Stimulated activated CD4-positive, alpha-beta T cell treated with anti-CD3 and anti-CD28 coated beads, Interleukin-2, amount 100 ng/mL, for 24 hours (primary cell): ENCODE measurements around the gene MED20.

ENCODE experiments used
- DNase-seq, 2 donors: peaks; one replicate each; pipeline ENCODE4 v3.0.0-alpha.2; 2020

MED20 gene

GRCh38 chr6:41940759-41941279 is 19.9 kb upstream of the MED20 start:
- peak; percentile 66 for DNase-seq

DNA sequence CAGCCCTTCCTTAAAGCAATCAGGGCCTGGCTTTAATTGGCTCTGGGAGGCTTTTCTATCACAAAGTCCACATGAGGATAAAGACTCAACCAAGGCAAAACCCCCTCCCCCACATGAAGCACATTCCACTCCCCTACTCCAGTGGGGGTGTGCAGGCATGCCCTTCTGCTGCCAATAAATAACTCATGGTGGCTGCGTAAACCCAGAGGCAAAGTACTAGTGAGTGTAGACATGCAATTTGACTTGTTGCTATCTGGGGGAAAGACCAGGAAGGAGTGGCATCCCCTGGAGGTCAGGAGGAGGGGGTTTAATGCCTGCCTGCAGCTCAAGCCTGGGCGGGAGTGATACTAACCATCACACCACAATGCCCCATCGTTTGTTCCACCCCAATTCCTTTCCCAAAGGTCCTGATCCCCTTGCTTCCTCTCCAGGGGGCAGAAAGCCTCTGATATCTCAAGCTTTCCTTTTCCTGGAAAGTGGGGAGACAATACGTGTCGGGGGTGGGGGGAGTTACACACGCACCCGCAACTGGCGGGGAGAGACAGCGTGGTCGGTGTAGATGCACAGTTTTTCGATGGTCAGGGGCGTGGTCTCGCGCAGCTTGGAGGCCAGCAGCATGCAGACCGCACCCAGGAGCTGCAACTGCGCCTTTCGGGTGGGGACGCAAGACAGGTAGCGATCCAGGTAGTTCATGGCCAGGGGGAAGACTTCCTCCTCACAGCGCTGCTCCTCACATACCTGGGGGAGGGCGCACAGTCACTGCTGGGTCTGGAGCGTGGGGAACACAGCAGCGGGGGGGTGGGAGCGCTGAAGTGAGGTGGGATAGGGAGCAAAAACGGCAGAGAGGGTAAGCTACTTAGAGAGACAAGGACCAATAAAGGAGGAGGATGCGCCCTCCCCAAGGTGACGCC is 19.2 kb upstream of the MED20 start:
- DNase-seq, result peak; percentile 49 to 68

GRCh38 chr6:41939176-41939847 is 18.4 kb upstream of the MED20 start:
- DNase-seq, result peak; percentile 33 to 65

DNA sequence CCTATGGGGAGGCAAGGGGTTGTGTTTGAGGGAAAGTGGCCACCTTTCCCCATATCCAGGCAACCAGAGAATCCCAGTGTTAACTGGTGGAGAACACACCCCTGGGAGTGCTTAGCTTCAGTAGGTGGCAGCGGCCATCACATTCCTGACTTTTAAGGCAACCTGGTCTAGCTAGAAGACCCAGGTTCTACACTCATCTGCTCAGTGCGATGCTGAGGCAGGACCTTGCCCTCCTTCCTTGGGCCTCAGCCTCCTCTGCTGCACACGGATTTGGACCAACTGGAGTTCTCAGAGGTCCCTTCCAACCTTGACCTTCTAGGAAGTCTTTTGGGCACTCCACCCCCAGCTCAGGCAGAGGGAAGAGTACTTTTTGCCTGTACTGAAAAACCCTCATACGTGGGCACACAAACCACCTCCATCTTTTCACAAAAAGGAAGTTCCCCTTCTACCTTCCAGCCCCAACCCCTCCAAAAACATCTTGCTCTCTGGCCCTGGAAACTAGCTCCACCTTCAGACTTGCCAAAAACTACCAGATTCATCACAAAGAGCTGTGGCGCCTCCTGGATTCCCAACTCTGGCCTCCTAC is 17.7 kb upstream of the MED20 start:
- no peak for DNase-seq

DNA sequence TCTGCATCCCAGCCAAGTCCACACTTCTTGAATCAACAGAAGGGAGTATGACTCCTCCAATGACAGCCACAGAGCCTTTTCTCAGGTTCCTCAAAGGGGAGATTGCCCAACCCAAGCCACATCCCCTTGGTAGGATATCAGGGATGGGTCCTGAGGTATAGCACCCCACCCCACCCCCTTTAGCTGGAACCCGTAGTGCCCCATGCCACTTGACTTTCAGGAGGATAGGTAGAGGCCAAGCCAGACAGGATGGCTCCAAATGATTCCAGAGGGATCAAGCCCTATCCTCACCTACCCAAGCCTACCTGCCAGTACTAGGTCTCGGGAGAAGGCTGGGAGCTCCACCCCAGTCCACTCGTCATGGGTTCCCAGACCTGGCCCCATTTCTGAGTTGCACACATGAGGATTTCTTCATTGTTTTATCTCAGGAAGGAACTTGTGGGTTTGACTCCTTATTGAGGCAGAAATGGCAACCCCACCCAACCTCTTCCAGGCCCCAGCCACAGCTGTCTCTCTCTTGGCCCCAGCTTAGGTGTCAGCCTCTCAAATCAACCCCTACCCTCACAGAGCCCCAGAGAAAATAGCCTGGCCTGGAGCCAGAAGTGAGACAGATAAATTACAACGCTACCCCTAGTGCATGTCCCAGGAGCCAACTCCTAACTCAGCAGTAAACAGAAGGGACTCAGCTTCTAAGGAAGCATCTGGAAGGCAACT is 17.1 kb upstream of the MED20 start:
- peak in 1 of 2 donors; percentile 35 for DNase-seq

GRCh38 chr6:41937472-41937860 is 16.5 kb upstream of the MED20 start:
- DNase-seq, result no peak

DNA sequence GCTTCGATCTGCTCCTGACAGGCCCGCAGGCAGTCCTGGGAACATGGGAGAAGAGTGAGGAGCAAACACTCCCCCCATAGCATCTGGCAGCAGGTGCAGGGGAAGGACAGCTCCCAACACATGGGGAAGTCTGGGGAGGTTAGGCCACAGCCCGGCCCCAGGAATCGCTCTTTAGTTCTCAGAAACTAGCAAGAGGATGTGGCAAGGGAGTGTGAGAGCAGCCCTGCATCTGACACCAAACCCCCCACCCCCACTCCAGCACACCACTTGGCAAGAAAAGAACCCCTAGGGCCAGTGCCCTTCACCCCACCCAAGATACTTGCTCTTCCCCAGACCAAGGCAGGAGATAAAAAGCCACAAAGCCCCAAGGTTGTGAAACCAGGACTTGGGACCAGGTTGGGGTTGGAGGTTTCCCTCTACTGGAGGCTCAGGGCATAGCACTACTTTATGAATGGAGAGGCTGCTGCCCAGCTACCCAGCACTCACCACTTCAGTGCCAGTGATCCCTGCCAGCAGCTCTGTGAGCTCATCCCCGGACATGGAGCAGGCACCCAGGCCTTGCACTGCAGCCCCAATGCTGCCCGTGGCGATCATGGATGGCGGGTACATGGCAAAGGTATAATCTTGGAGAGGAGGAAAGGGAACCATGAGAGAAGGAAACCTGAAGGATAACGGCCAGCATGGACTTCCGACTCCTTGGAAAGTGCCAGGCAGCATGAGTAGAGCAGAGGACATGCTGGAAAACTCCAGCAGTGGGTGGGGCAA is 15.3 kb upstream of the MED20 start:
- peak; percentile 66 to 72 for DNase-seq

- peak in 1 of 2 donors; percentile 22 for DNase-seq
Measured at GRCh38 chr6:41935685-41936072, 14.7 kb upstream of the MED20 start.

DNA sequence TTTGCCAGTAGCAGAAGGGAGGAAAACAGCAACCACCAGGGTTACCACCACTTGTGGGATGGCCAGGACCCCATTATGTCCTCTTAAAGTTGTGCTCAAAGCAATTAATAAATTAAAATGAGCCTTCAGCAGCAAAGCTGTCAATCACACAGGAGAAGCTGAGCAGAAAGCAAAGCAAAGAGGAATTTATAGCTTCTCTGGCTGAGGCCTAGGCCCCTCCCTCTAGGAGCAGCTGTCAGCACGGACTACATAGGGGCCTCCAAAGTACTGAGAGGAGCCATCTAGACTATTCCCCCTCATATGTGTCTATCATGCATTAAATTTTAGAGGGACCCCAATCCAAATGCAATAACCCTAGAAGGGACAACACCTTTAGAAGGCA is 14.2 kb upstream of the MED20 start:
- DNase-seq, result no peak

DNA sequence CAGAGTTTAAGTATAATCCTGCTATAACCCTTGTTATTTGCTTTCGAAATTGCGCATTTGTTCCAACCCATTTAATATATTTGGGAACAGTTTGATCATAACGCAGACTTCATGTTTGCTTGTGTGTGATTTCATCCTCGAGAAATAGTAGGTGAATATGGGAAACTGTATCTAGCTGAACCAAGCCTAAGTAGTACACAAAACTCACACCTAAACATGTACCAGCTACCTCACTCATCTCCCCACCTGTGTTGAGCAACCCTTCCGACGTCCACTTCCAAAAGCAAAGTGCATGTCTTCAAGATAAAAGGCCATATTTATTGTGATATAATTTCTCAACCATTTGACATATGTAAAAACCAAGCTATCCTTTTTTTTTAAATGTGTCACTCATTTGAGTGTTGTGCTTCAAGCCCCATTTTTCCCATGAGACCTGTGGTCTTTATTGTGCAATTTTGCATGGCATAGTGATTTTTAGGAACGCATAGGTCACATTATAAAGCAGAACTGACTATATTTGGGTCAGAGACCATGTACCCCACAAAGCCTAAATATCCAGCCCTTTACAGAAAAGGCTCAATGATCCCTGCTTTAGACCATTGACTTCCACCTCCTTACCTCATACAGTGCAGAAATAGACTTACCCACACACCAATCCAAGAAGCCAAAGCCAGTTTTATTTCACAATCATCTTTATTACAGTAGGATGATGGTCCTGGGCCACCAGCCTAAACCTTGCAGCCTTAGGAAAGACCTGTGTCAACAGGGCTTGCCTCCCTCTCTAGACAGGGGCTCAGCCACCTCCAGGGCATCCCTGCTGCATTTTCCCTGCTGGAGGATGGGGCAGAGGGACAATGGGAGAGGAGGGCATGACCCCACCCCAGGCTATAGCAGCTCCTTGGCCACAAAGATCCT is 13.6 kb upstream of the MED20 start:
- no peak for DNase-seq

DNA sequence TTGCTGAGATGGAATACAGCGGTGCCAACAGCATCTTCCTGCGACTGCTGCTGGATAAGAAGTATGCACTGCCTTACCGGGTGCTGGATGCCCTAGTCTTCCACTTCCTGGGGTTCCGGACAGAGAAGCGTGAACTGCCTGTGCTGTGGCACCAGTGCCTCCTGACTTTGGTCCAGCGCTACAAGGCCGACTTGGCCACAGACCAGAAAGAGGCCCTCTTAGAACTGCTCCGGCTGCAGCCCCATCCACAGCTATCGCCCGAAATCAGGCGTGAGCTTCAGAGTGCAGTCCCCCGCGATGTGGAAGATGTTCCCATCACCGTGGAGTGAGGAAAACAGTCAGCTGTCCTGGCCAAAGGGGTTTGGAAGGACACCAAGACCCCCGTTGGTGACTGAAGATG is 11.4 kb upstream of the MED20 start:
- DNase-seq, result no peak

DNA sequence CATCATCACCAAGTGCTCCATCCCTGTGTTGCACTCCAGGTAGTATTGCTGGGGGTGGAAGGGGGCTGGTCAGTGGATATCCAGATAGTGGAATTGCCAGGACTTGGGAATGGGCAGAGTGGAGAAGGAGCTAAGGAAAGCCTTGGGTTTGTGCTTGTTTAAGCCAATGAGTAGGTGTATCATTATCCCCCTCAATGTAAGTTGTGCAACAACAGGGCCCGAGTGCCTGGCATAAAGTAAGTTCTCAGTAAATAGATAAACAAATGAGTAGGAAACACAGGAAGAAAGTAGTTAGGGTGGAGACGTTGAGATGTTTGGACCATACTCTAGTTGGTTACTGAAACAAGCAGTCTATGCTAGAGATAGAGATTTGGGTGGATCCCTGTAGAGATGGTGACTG is 10.9 kb upstream of the MED20 start:
- no peak for DNase-seq

DNA sequence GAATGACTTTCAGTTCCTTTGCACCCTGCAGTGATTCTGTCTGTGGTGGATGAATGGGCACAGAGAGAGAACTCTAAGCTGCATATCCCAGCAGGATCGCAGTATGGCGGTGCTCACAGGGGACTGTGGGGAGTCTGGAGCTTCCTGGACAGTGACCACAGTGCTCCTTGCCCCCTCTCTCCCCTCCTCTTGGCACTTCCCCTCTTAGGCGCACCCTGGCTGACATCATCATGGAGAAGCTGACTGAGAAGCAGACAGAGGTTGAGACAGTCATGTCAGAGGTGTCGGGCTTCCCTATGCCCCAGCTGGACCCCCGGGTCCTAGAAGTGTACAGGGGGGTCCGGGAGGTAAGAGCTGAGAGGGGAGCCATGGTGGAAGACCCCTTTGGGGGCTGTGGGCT is 9.0 kb upstream of the MED20 start:
- DNase-seq, result no peak

DNA sequence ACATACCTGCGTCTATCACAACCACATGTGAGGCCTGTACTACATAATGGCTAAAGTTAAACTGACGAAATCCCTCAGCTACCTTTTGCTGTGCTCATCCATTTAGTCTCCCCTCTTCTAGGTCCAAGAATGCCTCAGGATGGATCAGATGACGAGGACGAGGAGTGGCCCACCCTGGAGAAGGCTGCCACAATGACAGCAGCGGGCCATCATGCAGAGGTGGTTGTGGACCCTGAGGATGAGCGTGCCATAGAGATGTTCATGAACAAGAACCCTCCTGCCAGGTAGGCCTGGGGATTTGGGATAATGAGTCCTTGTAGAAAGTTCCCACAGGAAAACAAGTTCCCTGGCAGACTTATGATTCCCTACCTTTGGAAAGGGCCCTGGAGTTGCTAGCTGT is 6.3 kb upstream of the MED20 start:
- no peak for DNase-seq

DNA sequence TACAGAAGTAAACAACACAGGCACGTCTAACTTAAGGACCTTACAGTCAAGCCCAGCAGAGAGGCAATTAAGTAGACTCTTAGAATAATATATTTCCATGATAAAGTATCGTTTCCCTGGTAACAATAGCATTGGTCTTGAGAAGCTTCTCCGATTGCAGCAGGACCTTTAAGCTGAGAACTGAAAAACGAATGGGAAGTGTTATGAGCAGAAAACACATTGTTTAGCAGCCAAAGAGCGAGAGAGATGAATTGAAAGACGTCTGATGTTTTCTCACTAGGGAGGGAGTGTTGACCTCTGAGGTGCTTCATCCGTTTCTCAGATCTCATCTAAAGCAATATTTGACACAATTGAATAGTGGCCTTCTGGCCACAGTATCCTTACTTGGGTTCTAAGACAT is 1.2 kb upstream of the MED20 start:
- no peak for DNase-seq

DNA sequence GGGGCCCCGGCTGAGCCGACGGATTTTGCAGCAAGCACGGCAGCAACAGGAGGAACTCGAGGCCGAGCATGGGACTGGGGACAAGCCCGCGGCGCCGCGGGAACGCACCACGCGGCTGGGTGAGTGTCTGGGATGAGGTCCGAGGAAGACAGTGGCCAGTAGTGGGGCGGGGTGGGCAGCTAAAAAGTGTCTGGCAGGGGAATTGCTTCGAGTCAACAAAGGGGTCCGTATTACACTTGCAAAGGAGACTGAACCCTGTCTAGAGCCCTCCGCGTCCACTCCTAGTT is 716 bp upstream of the MED20 start:
- peak in 1 of 2 donors; percentile 10 for DNase-seq

DNA sequence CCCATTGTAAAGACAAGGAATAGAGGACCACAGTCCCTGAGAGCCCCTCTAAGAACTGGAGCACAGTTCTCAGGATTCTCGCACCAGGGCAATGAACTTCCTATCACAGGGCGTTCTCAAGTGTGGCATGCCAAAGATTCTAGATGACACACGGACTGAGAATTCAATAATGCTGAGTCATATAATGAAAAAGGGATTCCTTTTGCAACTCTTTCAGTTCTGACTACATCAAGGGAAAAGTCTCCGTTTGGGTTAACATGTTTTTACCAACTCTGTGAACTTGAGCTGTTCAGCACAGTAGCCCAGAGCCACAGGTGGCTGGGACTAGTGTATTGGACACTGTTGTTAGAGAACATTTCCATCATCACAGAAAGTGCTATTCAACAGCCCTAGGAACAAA is 3.4 kb downstream of the MED20 start:
- DNase-seq, result no peak

GRCh38 chr6:41914869-41915530 is 5.9 kb downstream of the MED20 start:
- DNase-seq, result no peak

DNA sequence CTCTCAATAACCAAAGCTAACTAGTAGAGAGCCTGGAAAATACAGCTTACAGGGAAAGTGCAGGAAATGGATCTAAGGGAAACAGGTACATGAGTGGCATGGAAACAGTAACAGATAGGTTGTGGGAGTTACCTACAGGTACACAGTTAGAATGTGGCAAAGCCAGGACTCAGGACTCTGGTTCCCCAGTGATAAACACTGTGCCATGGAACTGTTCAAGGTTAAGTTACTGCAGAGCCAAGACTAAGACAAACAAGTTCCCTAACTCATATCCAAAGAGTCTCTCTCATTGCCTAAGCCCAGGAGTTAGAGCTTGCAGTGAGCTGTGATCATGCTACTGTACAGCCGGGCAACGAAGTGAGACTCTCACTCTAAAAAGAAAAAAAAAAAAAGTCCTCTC is 6.6 kb downstream of the MED20 start:
- DNase-seq, result no peak

GRCh38 chr6:41909727-41910126 is 11.2 kb downstream of the MED20 start:
- no peak for DNase-seq
